Coronary artery (tissue), 2 donors: ENCODE data around the gene RASGRP2.

Source experiments
- DNase-seq: peaks from one replicate; pipeline ENCODE4 v3.0.0-alpha.2; 2017; ENCODE audit warnings: low spot score
- H3K27ac ChIP-seq, 2 donors: fragments of 200-600 bp; sonication (generic); one replicate each; pipeline ENCODE4 v1.5.1; 2016 to 2019
- H3K4me3 ChIP-seq: fragments of 200-600 bp; sonication (generic); 2 replicates; pipeline ENCODE4 v1.5.1; 2016; ENCODE audit warnings: mild to moderate bottlenecking, moderate library complexity
- CTCF ChIP-seq: fragments of 200-600 bp; sonication (generic); IDR thresholded peaks from one replicate; pipeline ENCODE4 v1.5.1; 2019; ENCODE audit warnings: antibody characterized with exemption

The RASGRP2 gene

GRCh38 chr11:64718084-64718779 is 25.7 kb downstream of the RASGRP2 start:
- no peak overlapping the region for H3K4me3 ChIP-seq
- TF ChIP-seq CTCF, result no peak
- H3K27ac ChIP-seq, result no peak overlapping the region
- DNase-seq, result no peak

GRCh38 chr11:64717268-64717578 is 26.7 kb downstream of the RASGRP2 start:
- no peak for DNase-seq
- Histone ChIP-seq H3K4me3 (no peak overlapping the region), H3K27ac (no peak overlapping the region)
- no peak for TF ChIP-seq CTCF

- Histone ChIP-seq H3K27ac (no peak overlapping the region), H3K4me3 (no peak overlapping the region)
- TF ChIP-seq CTCF, result no peak
- no peak for DNase-seq
Measured at GRCh38 chr11:64716473-64717267, 27.3 kb downstream of the RASGRP2 start.

- DNase-seq, result no peak
- H3K27ac ChIP-seq, result no peak overlapping the region
- H3K4me3 ChIP-seq, result no peak overlapping the region
- TF ChIP-seq CTCF, result no peak
Measured at GRCh38 chr11:64715756-64716472, 28.0 kb downstream of the RASGRP2 start.

- no peak overlapping the region for H3K27ac ChIP-seq
- no peak for DNase-seq
- TF ChIP-seq CTCF, result no peak
- H3K4me3 ChIP-seq, result no peak overlapping the region
Measured at GRCh38 chr11:64715110-64715509, 28.8 kb downstream of the RASGRP2 start.

GRCh38 chr11:64714666-64715065 is 29.3 kb downstream of the RASGRP2 start:
- no peak for DNase-seq

More at GRCh38 chr11:64714666-64715065, 29.3 kb downstream of the RASGRP2 start:
- Histone ChIP-seq H3K27ac (no peak overlapping the region), H3K4me3 (no peak overlapping the region)
- TF ChIP-seq CTCF, result no peak
